Neural crest cell (in vitro differentiated cells): Measurements from ENCODE around the gene CLSTN2. TPM values are rescaled to one million over a fixed set of nuclear protein-coding genes. Genes with fewer than 3 reads are reported as not detected.

Source experiments
- DNase-seq: peaks from one replicate; pipeline ENCODE4 v3.0.0; 2021; ENCODE audit warnings: low read depth, mixed read lengths, low spot score
- H3K27ac Mint-ChIP-seq: one replicate; pipeline ENCODE4 v1.8.0; 2021; ENCODE audit warnings: mild to moderate bottlenecking, mixed read lengths; ENCODE audit not compliant: unreplicated experiment
- H3K27me3 Mint-ChIP-seq: 2 replicates; pipeline ENCODE4 v1.8.0; 2021; ENCODE audit warnings: low read depth, mild to moderate bottlenecking, mixed read lengths
- H3K36me3 Mint-ChIP-seq: 2 replicates; pipeline ENCODE4 v1.8.0; 2021; ENCODE audit warnings: low read depth, mild to moderate bottlenecking, mixed read lengths
- H3K4me1 Mint-ChIP-seq: 2 replicates; pipeline ENCODE4 v1.8.0; 2021; ENCODE audit warnings: mixed read lengths
- H3K4me3 Mint-ChIP-seq: one replicate; pipeline ENCODE4 v1.8.0; 2021; ENCODE audit warnings: mild to moderate bottlenecking, mixed read lengths
- H3K9me3 Mint-ChIP-seq: 2 replicates; pipeline ENCODE4 v1.8.0; 2021; ENCODE audit warnings: mixed read lengths
- total RNA-seq: library from RNA; stranded (reverse); gene quantifications from 2 replicates; pipeline ENCODE4 v1.2.1, GENCODE V29; 2021
- TF ChIP-seq, protein P1 (sequence below): fragments of 200-600 bp; sonication (generic); conservative IDR thresholded peaks from 2 replicates; pipeline ENCODE4 v1.5.0; 2021; ENCODE audit warnings: antibody characterized with exemption, mild to moderate bottlenecking

CLSTN2 gene
- total RNA-seq, 1 donor from 2014 or later, result 1.9 TPM

GRCh38 chr3:140521751-140522445, 586.9 kb downstream of the CLSTN2 start:
- Mint-ChIP-seq H3K9me3 (peaks cover 27% of the 10 kb centered on the region), H3K4me1 (no peaks in the 10 kb centered on the region), H3K36me3 (peaks cover 6% of the 10 kb centered on the region), H3K27me3 (peaks cover 4% of the 10 kb centered on the region), H3K27ac (no peak overlapping the region), H3K4me3 (no peak overlapping the region)
- DNase-seq, result no peak
- TF ChIP-seq, protein P1, sequence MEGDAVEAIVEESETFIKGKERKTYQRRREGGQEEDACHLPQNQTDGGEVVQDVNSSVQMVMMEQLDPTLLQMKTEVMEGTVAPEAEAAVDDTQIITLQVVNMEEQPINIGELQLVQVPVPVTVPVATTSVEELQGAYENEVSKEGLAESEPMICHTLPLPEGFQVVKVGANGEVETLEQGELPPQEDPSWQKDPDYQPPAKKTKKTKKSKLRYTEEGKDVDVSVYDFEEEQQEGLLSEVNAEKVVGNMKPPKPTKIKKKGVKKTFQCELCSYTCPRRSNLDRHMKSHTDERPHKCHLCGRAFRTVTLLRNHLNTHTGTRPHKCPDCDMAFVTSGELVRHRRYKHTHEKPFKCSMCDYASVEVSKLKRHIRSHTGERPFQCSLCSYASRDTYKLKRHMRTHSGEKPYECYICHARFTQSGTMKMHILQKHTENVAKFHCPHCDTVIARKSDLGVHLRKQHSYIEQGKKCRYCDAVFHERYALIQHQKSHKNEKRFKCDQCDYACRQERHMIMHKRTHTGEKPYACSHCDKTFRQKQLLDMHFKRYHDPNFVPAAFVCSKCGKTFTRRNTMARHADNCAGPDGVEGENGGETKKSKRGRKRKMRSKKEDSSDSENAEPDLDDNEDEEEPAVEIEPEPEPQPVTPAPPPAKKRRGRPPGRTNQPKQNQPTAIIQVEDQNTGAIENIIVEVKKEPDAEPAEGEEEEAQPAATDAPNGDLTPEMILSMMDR, result no peak

- peaks cover 4% of the 10 kb centered on the region for H3K36me3 Mint-ChIP-seq
- no peak for DNase-seq
- H3K4me1 Mint-ChIP-seq, result no peaks in the 10 kb centered on the region
- H3K27me3 Mint-ChIP-seq, result peaks cover 4% of the 10 kb centered on the region
- TF ChIP-seq, protein P1, result no peak
- peaks cover 23% of the 10 kb centered on the region for H3K9me3 Mint-ChIP-seq
- no peak overlapping the region for H3K27ac Mint-ChIP-seq
- no peak overlapping the region for H3K4me3 Mint-ChIP-seq
Observed at GRCh38 chr3:140522653-140523380, 587.8 kb downstream of the CLSTN2 start.

GRCh38 chr3:140523600-140523999, 588.6 kb downstream of the CLSTN2 start:
- peaks cover 19% of the 10 kb centered on the region for H3K9me3 Mint-ChIP-seq
- no peak overlapping the region for H3K27ac Mint-ChIP-seq
- H3K27me3 Mint-ChIP-seq, result peaks cover 4% of the 10 kb centered on the region
- TF ChIP-seq, protein P1, result no peak
- no peaks in the 10 kb centered on the region for H3K4me1 Mint-ChIP-seq
- H3K4me3 Mint-ChIP-seq, result no peak overlapping the region
- H3K36me3 Mint-ChIP-seq, result peaks cover 4% of the 10 kb centered on the region
- DNase-seq, result no peak

GRCh38 chr3:140527156-140527555, 592.2 kb downstream of the CLSTN2 start:
- no peaks in the 10 kb centered on the region for H3K36me3 Mint-ChIP-seq
- peaks cover 3% of the 10 kb centered on the region for H3K27me3 Mint-ChIP-seq
- no peaks in the 10 kb centered on the region for H3K4me1 Mint-ChIP-seq
- no peak overlapping the region for H3K27ac Mint-ChIP-seq
- TF ChIP-seq, protein P1, result no peak
- no peak for DNase-seq
- H3K9me3 Mint-ChIP-seq, result peaks cover 9% of the 10 kb centered on the region
- no peak overlapping the region for H3K4me3 Mint-ChIP-seq

GRCh38 chr3:140529096-140529495, 594.1 kb downstream of the CLSTN2 start:
- Mint-ChIP-seq H3K9me3 (peaks cover 5% of the 10 kb centered on the region), H3K36me3 (no peaks in the 10 kb centered on the region), H3K27me3 (peaks cover 3% of the 10 kb centered on the region), H3K4me3 (no peak overlapping the region), H3K27ac (no peak overlapping the region), H3K4me1 (no peaks in the 10 kb centered on the region)
- DNase-seq, result no peak
- TF ChIP-seq, protein P1, result no peak
